Right cardiac atrium (tissue), 5 donors: ENCODE results near the gene SPSB1. TPM values are rescaled to one million over a fixed set of nuclear protein-coding genes. Genes with fewer than 3 reads are reported as not detected.
"Not testable (repeated sequence)": the region's sequence is repeated elsewhere in the genome, so short reads cannot be mapped to it uniquely, and the experiment has no call there.

Experiments
- ATAC-seq, 2 donors: fragments of 200-7000 bp; cut with Tn5 transposase; one replicate each; pipeline versions ENCODE4 v1.8.0 to v1.9.1; 2020; ENCODE audit warnings: moderate library complexity in 2 of 2, mild to moderate bottlenecking in 1 of 2
- DNase-seq, 3 donors: peaks; one replicate each; pipeline ENCODE4 v3.0.0-alpha.2; 2020
- H3K27ac ChIP-seq: one replicate; pipeline ENCODE4 v1.5.1; 2013; ENCODE audit warnings: mild to moderate bottlenecking, low read length, control low read depth, moderate library complexity
- H3K27me3 ChIP-seq: one replicate; pipeline ENCODE4 v1.6.1; 2013; ENCODE audit not compliant: control insufficient read depth, insufficient read depth
- H3K4me1 ChIP-seq: one replicate; pipeline ENCODE4 v1.6.1; 2013; ENCODE audit warnings: low read length; ENCODE audit not compliant: control insufficient read depth, insufficient read depth
- H3K4me3 ChIP-seq: one replicate; pipeline ENCODE4 v1.5.1; 2013; ENCODE audit warnings: low read length, control low read depth
- H3K9me3 ChIP-seq: one replicate; pipeline ENCODE4 v1.6.1; 2013; ENCODE audit warnings: low read length; ENCODE audit not compliant: control insufficient read depth
- WGBS: extraction: QIAGEN DNeasy Blood & Tissue Kit; methylation state at CpG from one replicate; pipeline ENCODE4 v1.1.7; 2013; 5-methylcytosine and 5-hydroxymethylcytosine counted together
- intact Hi-C, 4 donors: fragments of 100-400 bp; cut with DNase I; formaldehyde crosslinking; loops; one replicate each; pipeline versions ENCODE4 v1.11.0 to v1.14.0; 2022 to 2023
- polyA plus RNA-seq: library from polyadenylated mRNA; stranded (reverse); fragments of 200-250 nt; gene quantifications from one replicate; pipeline ENCODE4 v1.2.3, GENCODE V29; 2013
- total RNA-seq, 4 donors: library from RNA; stranded (reverse); fragmentation: NEBNext Ultra II Directional; extraction: Animal tissue kit (Norgen Biotek cat#: 25700); gene quantifications; one replicate each; pipeline ENCODE4 v1.2.1, GENCODE V29; 2021
- donor health status: healthy with polysubstance abuse.
- donor health status: DM: no; HTN: yes; CAD: no.
- donor health status: DM: no; HTN: no; CAD: no.
- donor health status: DM: no; HTN: yes; CAD: no; lungs with severe emphysema.
- donor health status: DM: yes; HTN: yes; CAD: no.

SPSB1 gene
- total and polyA plus RNA-seq, 5 donors, result 15.5 to 24.0 (median 16.5) TPM

DNA sequence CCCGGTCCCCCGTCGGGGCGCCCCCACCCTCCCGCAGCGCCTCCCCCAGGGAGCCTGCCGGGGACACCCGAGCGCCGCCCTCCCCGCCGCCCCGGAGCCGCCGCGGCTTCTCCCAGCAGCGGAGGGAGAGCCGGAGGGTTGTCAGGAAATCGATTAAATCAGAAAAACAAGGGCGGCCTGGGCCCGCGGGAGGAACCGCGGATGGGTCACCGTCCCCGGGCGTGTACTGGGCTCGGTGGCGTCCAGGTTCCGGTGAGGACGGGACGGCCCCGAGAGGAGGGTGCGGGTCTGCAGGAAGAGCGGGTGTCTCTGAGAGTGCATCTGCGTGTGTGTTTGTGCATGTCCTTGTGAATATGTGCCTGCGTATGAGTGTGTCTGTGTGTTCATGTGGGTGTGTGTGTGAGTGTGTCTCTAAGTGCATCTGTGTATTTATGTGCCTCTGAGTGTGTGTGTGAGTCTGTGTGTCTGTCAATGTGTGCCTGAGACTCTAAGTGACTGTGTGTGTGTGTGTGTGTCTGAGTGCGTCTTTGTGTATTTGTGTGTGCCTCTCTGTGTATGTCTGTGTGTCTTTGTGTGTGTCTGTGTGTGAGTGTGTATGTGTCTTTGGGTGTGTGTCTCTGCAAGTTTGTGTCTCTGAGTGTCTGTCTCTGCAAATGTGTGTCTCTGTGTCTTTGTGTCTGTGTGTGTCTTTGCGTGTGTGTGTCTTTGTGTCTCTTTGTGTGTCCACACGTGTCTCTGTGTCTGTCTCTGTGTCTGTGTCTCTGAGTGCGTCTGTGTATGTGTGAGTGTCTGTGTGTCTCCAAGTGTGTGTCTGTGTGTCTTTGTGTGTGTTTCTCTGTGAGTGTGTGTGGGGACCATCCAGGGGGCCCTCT lies 1.1 kb downstream of the SPSB1 start:
- H3K4me3 ChIP-seq, result peak overlapping the region; percentile 99
- H3K9me3 ChIP-seq, result no peaks in the 10 kb centered on the region
- no peaks in the 10 kb centered on the region for H3K27me3 ChIP-seq
- intact Hi-C loops, result loop anchor here in 3 of 4 donors (5.0 to 10.0 kb wide), 4 partner anchors 91 to 194 kb away; no protein-coding TSS in a partner anchor
- WGBS, result 6% methylated on average over 41 of the region's 41 CpGs
- peaks cover 14% of the 10 kb centered on the region for H3K4me1 ChIP-seq
- no peak overlapping the region for H3K27ac ChIP-seq
- ATAC-seq (peak in 1 of 2 donors; percentile 13), DNase-seq (peak in 2 of 3 donors; percentile 77 to 79)

DNA sequence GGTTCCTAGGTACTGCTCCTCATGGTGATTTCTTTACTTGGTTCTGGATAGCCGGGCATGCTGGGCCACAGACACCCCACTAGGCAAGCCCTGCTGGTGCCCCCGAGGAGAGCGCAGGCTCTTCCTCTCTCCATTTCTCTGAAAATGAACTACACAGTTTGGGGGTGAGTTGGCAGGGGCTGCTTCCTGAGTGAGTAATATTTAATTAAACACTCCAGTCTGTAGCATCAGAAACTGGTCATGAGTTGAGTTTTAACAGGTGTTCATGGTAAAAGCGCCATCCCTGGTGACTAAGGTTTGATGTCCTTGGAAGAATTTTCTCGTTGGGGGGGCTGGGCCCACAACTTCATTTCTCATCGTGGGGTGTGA lies 1.7 kb downstream of the SPSB1 start:
- intact Hi-C loops, result loop anchor here in 3 of 4 donors (5.0 to 10.0 kb wide), 4 partner anchors 90 to 193 kb away; no protein-coding TSS in a partner anchor
- 50% methylated on average over 6 of the region's 6 CpGs for WGBS
- DNase-seq (peak in 1 of 3 donors; percentile 50), ATAC-seq (no peak)
- Histone ChIP-seq H3K27me3 (no peaks in the 10 kb centered on the region), H3K4me3 (peak overlapping the region; percentile 99), H3K9me3 (no peaks in the 10 kb centered on the region), H3K27ac (no peak overlapping the region), H3K4me1 (peaks cover 14% of the 10 kb centered on the region)

DNA sequence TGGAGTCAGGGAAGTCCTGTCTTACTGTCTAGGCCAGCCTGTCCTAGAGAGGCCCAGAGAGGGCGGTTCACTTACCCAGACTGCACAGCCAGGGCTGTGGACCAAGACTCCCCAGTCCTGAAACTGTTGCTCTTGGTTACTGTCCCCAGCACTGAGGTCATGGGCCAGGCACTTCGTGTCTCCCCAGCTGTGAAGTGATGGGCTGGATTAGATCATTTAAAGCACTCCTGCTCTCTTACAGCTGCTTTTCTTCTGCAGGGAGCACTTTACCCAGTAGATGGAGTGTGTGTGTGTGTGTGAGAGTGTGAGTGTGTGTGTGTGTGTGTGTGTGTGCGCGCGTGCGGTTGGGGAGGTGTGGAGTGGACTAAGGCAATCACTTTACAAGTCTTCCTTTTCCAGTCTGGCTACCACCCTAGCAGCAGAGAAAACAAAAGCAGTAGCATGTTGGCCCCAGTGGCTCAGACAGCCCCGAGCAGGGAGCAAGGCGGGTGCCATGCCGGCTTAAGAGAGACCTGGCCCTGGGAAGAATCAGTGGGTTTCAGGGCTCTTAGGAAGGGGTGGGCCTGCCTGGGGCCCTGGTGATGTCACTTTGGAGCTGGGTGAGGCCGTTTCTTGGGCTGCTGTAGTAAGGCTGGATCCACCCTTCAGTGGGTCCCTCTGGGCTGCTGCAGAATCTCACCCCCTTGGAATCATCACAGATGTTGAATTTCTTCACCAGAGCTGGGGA lies 2.4 kb downstream of the SPSB1 start:
- no peaks in the 10 kb centered on the region for H3K9me3 ChIP-seq
- peak; percentile 5 to 31 for ATAC-seq
- intact Hi-C loops, result loop anchor here in 3 of 4 donors (5.0 to 10.0 kb wide), 4 partner anchors 90 to 192 kb away; no protein-coding TSS in a partner anchor
- H3K4me1 ChIP-seq, result peaks cover 14% of the 10 kb centered on the region
- DNase-seq, result peak; percentile 55 to 78 (median 58)
- peak overlapping the region; percentile 99 for H3K4me3 ChIP-seq
- H3K27me3 ChIP-seq, result no peaks in the 10 kb centered on the region
- H3K27ac ChIP-seq, result peak overlapping the region; percentile 3
- WGBS, result 51% methylated on average over 10 of the region's 10 CpGs

DNA sequence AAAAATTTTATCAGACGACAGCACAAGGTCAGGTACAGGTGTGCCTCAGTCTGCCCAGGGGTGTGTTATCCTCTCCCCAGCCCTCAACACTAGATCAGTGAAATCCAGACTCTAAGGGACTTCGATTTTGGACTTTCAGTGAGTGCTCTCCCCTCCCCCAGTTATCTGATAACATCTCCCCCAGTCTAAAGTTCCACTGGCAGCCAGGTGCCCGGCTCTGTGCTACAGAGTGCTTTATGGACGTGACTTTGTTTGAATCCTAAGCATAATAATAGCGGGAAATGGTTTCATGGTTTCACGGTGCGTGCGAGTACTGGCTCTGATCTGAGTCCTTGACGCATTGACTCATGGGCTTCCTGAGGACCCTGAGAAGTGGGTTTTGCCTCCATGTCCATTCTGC lies 3.2 kb downstream of the SPSB1 start:
- H3K4me1 ChIP-seq, result peaks cover 16% of the 10 kb centered on the region
- no peaks in the 10 kb centered on the region for H3K9me3 ChIP-seq
- H3K27me3 ChIP-seq, result no peaks in the 10 kb centered on the region
- peak in 1 of 3 donors; percentile 5 for DNase-seq
- no peak overlapping the region for H3K4me3 ChIP-seq
- 92% methylated on average over 9 of the region's 9 CpGs for WGBS
- ATAC-seq, result no peak
- H3K27ac ChIP-seq, result no peak overlapping the region
- intact Hi-C loops, result loop anchor here in 1 of 4 donors (10.0 kb wide), 1 partner anchor 89 kb away; no protein-coding TSS in a partner anchor

DNA sequence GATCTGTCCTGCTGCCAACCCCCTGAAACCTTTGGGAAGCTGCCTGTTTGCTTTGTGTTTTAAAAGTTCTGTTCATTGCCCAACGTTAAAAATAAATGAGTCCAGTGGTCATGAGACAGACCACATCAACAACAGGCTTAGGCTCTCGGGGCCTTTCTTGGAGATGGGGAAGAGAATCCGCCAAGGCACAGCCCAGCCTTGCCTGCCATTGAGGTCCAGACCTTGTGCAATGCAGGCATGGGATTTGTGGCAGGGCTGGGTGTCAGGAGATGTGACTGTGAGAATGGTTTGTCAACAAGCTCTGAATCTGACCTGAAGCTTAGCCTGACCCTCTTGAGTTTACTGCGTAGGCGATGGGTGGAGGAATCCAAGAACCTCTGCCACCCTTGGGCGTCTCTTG lies 4.2 kb downstream of the SPSB1 start:
- Histone ChIP-seq H3K4me3 (no peak overlapping the region), H3K27ac (no peak overlapping the region), H3K4me1 (peaks cover 13% of the 10 kb centered on the region), H3K27me3 (no peaks in the 10 kb centered on the region), H3K9me3 (no peaks in the 10 kb centered on the region)
- ATAC-seq (no peak), DNase-seq (peak in 2 of 3 donors; percentile 35 to 58)
- intact Hi-C loops, result loop anchor here in 1 of 4 donors (10.0 kb wide), 1 partner anchor 88 kb away; no protein-coding TSS in a partner anchor
- WGBS, result 79% methylated on average over 6 of the region's 6 CpGs

DNA sequence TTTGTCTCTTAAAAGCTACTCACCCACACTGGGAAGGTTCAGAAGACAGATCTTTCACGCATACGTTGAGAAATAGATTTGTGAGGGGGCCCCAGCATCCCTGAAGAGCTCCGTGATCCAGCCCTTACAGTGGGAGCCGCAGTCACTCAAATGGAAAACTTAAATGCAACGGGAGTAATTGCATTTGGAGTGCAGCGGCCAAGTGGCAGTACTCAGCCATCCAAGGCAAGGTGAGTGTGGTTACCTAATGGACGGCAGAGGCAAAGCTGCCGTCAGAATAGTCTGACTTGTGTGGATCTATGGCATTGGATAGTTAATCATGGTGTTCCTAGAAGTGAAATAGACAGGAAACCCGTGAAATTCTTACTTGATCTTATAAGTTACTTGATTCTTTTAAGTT lies 5.1 kb downstream of the SPSB1 start:
- peaks cover 21% of the 10 kb centered on the region for H3K4me1 ChIP-seq
- H3K27me3 ChIP-seq, result no peaks in the 10 kb centered on the region
- WGBS, result 95% methylated on average over 9 of the region's 9 CpGs
- H3K27ac ChIP-seq, result no peak overlapping the region
- H3K9me3 ChIP-seq, result no peaks in the 10 kb centered on the region
- no peak overlapping the region for H3K4me3 ChIP-seq
- DNase-seq (peak in 1 of 3 donors; percentile 5), ATAC-seq (no peak)
- intact Hi-C loops, result loop anchor here in 1 of 4 donors (10.0 kb wide), 1 partner anchor 87 kb away; no protein-coding TSS in a partner anchor

DNA sequence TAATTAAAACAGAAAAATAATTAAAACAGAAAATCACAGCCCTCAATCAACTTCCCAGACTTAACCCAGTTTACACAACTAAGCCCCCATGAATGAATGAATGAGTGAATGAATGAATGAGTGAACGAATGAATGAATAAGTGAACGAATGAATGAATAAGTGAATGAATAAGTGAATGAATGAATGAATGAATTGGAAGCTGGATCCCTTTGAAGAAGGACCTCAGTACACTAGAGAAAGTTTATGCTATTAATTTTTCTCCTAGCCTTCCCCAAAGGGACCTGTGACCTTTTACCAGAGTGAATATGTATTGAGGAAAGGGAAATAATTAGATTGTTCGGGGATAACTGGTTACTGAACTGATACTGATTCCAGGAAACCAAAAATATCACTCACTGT lies 5.6 kb downstream of the SPSB1 start:
- Histone ChIP-seq H3K27ac (no peak overlapping the region), H3K4me1 (peaks cover 22% of the 10 kb centered on the region), H3K4me3 (no peak overlapping the region), H3K9me3 (no peaks in the 10 kb centered on the region), H3K27me3 (no peaks in the 10 kb centered on the region)
- 66% methylated on average over 3 of the region's 3 CpGs for WGBS
- no peak for ATAC-seq
- intact Hi-C loops, result loop anchor here in 1 of 4 donors (10.0 kb wide), 1 partner anchor 87 kb away; no protein-coding TSS in a partner anchor
- DNase-seq, result no peak

DNA sequence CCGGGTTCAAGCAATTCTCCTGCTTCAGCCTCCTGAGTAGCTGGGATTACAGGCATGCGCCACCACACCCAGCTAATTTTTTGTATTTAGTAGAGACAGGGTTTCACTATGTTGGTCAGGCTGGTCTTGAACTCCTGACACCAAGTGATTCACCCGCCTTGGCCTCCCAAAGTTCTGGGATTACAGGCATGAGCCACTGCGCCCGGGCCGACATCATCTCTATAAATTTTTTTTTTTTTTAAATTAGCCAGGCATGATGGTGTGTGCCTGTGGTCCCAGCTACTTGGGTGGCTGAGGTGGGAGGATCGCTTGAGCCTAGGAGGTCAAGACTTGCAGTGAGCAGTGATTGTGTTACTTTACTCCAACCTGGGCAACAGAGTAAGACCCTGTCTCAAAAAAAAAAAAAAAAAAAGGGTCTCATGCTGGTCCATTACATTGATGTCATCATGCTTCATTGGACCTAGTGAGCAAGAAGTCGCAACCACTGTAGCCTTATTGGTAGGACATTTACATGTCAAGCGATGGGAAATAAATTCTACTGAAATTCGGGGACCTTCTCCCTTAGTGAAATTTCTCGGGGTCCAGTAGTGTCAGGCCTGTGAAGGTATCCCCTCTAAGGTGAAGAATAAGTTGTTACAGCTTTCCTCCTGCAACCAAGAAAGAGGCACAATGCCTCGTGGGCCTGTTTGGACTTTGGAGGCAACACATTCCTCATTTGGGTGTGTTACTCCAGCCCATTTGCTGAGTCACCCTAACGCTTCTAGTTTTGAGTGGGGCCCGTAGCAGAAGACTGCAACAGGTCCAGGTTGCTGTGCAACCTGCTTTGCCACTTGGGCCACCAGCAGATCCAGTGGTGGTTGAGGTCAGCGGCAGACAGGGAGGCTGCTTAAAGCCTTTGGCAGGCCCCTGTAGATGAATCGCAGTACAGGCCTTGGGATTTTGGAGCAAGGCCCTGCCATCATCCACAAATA lies 7.2 kb downstream of the SPSB1 start:
- not testable (repeated sequence) for H3K27ac ChIP-seq, H3K27me3 ChIP-seq, H3K4me3 ChIP-seq, H3K9me3 ChIP-seq, ATAC-seq
- H3K4me1 ChIP-seq, result peaks cover 21% of the 10 kb centered on the region
- intact Hi-C loops, result loop anchor here in 1 of 4 donors (10.0 kb wide), 1 partner anchor 85 kb away; no protein-coding TSS in a partner anchor
- peak in 1 of 3 donors; percentile 37 for DNase-seq
- 83% methylated on average over 15 of the region's 16 CpGs for WGBS

DNA sequence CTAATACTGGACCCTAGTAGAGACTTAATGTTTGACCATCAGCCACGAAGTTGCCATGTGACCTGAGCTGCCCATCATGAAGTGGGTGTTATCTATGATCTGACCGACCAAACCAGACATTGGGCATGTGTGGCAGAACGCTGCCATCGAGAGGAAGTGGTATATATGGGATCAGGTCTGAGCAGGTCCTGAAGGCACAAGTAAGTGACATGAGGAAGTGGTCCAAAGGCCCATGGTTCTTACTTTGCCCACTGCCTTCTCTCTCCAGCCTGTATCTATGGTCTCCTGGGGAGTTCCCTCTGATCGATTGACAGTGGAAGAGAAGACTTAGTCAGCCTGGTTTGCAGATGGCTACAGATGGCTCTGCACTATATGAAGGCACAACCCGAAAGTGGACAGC lies 7.9 kb downstream of the SPSB1 start:
- no peak for ATAC-seq
- Histone ChIP-seq H3K4me1 (peaks cover 21% of the 10 kb centered on the region), H3K27ac (no peak overlapping the region), H3K9me3 (no peaks in the 10 kb centered on the region), H3K4me3 (no peak overlapping the region), H3K27me3 (no peaks in the 10 kb centered on the region)
- WGBS, result 71% methylated on average over 6 of the region's 6 CpGs
- peak in 1 of 3 donors; percentile 15 for DNase-seq
- intact Hi-C loops, result no loop called here
